ENCODE results near the gene UBE2I. TPM values are rescaled to one million over a fixed set of nuclear protein-coding genes. Genes with fewer than 3 reads are reported as not detected.
A peak's percentile ranks its signal among the peaks of the same experiment; 100 is the strongest.

Gene UBE2I
- total RNA-seq, 1 experiment from 2014 or later = 229 TPM

DNA sequence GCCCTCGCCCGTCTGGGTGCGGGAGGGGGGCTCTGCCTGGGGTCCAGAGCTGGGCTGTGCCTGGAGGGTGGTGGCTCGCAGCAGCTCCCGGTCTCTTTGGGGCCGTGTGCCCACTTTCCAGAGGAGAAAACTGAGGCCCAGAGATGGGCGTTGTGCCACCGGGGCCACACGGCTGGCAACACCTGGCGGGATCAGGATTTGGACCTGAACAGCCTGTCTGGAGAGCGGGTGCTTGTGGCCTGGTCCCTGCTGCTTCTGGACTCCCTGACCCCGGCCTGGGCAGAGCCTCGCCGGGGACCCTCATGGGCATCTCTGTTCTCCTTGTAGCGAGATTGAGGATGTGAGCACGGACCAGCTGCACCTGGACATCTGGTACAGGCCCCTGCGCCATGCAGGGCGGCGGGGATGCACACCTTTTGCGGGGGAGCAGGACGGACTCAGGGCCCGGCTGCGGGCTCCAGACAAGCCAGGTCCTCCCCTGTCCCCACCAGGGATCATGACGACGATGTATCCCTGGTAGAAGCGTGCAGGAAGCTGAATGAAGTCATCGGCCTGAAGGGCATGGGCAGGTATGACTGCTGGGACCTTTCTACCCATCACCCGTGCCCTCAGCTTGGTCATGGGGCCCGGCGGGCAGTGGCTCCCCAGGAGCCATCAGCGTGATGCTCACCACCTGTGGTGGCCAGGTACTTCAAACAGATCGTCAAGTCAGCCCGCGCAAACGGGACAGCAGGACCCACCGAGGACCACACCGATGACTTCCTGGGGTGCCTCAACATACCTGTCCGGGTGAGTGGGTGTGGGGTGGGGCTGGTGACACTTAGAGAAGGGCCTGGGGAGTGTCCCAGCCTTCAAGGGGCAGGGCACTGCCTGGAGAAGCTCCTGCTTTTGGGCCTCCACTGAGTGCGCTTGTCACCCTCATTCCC is 32.3 kb downstream of the UBE2I start:
- Mint-ChIP-seq H3K4me3 (no peak overlapping the region), H3K4me1 (peaks cover 4% of the 10 kb centered on the region), H3K27ac (no peak overlapping the region), H3K27me3 (ENCODE audit: low read depth) (peaks cover under 1% of the 10 kb centered on the region), H3K36me3 (no peaks in the 10 kb centered on the region), H3K9me3 (no peaks in the 10 kb centered on the region)
- ChIA-PET CTCF (interaction anchor here (1.4 to 2.1 kb wide), 6 partner anchors 9 to 41 kb away, joined by 3 to 16 read pairs (median 8); partner anchors contain the start of gene BAIAP3), POLR2A (interaction anchor here (1.8 kb wide), 1 partner anchor 9 kb away, joined by 6 read pairs; the partner anchor contains the start of gene BAIAP3)
- DNase-seq (ENCODE audit: low spot score) (no peak), ATAC-seq (no peak)
- TF ChIP-seq NR1H2 (CRISPR knock-in tag; IDR thresholded peaks at IDR 0.05) (no peak), ZSCAN18 (CRISPR knock-in tag; IDR thresholded peaks at IDR 0.05) (no peak), JUN (CRISPR knock-in tag; IDR thresholded peaks at IDR 0.05) (no peak), CREM (CRISPR knock-in tag; IDR thresholded peaks at IDR 0.05) (no peak), RORB (CRISPR knock-in tag; IDR thresholded peaks at IDR 0.05) (no peak)

- H3K4me1 Mint-ChIP-seq = peaks cover 4% of the 10 kb centered on the region
- ChIA-PET POLR2A (interaction anchor here (1.0 to 1.8 kb wide), 4 partner anchors 10 to 78 kb away, joined by 3 to 6 read pairs (median 4); partner anchors contain the start of genes BAIAP3, UBE2I and UQCC4), CTCF (interaction anchor here (0.6 to 2.1 kb wide), 14 partner anchors 7 to 430 kb away, joined by 3 to 16 read pairs (median 4); partner anchors contain the start of genes BAIAP3, EME2, MAPK8IP3 and MRPS34)
- H3K4me3 Mint-ChIP-seq = peak overlapping the region; percentile 71
- DNase-seq (ENCODE audit: low spot score) = peak; percentile 98
- H3K27ac Mint-ChIP-seq = peak overlapping the region; percentile 36; the same call in 1 of the 2 replicates
- peak; percentile 98 for ATAC-seq
- TF ChIP-seq, protein P1, sequence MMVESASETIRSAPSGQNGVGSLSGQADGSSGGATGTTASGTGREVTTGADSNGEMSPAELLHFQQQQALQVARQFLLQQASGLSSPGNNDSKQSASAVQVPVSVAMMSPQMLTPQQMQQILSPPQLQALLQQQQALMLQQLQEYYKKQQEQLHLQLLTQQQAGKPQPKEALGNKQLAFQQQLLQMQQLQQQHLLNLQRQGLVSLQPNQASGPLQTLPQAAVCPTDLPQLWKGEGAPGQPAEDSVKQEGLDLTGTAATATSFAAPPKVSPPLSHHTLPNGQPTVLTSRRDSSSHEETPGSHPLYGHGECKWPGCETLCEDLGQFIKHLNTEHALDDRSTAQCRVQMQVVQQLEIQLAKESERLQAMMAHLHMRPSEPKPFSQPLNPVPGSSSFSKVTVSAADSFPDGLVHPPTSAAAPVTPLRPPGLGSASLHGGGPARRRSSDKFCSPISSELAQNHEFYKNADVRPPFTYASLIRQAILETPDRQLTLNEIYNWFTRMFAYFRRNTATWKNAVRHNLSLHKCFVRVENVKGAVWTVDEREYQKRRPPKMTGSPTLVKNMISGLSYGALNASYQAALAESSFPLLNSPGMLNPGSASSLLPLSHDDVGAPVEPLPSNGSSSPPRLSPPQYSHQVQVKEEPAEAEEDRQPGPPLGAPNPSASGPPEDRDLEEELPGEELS (CRISPR knock-in tag; IDR thresholded peaks at IDR 0.05) = no peak
- TF ChIP-seq MAX (CRISPR knock-in tag; IDR thresholded peaks at IDR 0.05) (0 out of 2 replicates have a peak, but pooled peaks have one; percentile 37), SP1 (CRISPR knock-in tag; conservative IDR thresholded peaks at IDR 0.05) (peak; percentile 98), GABPB1 (CRISPR knock-in tag; IDR thresholded peaks at IDR 0.05) (0 out of 2 replicates have a peak, but pooled peaks have one; percentile 11), NFE2L1 (CRISPR knock-in tag; IDR thresholded peaks at IDR 0.05) (no peak), NFYB (CRISPR knock-in tag; conservative IDR thresholded peaks at IDR 0.05; ENCODE audit: low read depth) (peak; percentile 77), NR3C1 (CRISPR knock-in tag; conservative IDR thresholded peaks at IDR 0.05; ENCODE audit: low read depth) (no peak), GRHL2 (CRISPR knock-in tag; IDR thresholded peaks at IDR 0.05; ENCODE audit: insufficient replicate concordance, severe bottlenecking) (no peak)
- TF ChIP-seq, protein P2, sequence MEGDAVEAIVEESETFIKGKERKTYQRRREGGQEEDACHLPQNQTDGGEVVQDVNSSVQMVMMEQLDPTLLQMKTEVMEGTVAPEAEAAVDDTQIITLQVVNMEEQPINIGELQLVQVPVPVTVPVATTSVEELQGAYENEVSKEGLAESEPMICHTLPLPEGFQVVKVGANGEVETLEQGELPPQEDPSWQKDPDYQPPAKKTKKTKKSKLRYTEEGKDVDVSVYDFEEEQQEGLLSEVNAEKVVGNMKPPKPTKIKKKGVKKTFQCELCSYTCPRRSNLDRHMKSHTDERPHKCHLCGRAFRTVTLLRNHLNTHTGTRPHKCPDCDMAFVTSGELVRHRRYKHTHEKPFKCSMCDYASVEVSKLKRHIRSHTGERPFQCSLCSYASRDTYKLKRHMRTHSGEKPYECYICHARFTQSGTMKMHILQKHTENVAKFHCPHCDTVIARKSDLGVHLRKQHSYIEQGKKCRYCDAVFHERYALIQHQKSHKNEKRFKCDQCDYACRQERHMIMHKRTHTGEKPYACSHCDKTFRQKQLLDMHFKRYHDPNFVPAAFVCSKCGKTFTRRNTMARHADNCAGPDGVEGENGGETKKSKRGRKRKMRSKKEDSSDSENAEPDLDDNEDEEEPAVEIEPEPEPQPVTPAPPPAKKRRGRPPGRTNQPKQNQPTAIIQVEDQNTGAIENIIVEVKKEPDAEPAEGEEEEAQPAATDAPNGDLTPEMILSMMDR (IDR thresholded peaks at IDR 0.05) = no peak
- no peaks in the 10 kb centered on the region for H3K9me3 Mint-ChIP-seq
- no peaks in the 10 kb centered on the region; the same call in 1 of the 2 replicates for H3K27me3 Mint-ChIP-seq (ENCODE audit: low read depth)
- no peaks in the 10 kb centered on the region for H3K36me3 Mint-ChIP-seq
Measured at GRCh38 chr16:1342526-1343427, 33.3 kb downstream of the UBE2I start.

Measured in WTC11 (cell line).